Melanocyte of skin (primary cell): Measurements from ENCODE around the gene FAM156B. TPM values are rescaled to one million over a fixed set of nuclear protein-coding genes. Genes with fewer than 3 reads are reported as not detected.

Source experiments
- total RNA-seq, 2 donors: library from RNA; depleted of rRNA; stranded (reverse); fragments of >200 nt; gene quantifications; 2 replicates each; pipeline ENCODE4 v1.2.3, GENCODE V29; 2012

FAM156B gene
- total RNA-seq = 1 to 10 TPM; 3.4 to 7.7 TPM

GRCh38 chrX:52896855-52897709 lies at the start of gene FAM156B:
FAM156B (plus strand) TSS chrX:52897330; CDS start chrX:52907226, 9,896 bp downstream.

GRCh38 chrX:52867610-52868348 lies 29.4 kb upstream of the FAM156B start, which contains the start of gene XAGE3:
XAGE3 (minus strand) TSS chrX:52868083; CDS start chrX:52867133, 950 bp downstream.

Other genes with a start within 250 kb of the FAM156B start
- not detected for gene SSX7, start 242.4 kb upstream of the FAM156B start, total RNA-seq
- gene SSX2, start 190.2 kb upstream of the FAM156B start, total RNA-seq = not detected
- not detected for gene SSX2B, start 146.1 kb upstream of the FAM156B start, total RNA-seq
- gene SPANXN5, start 99.9 kb upstream of the FAM156B start, total RNA-seq = not detected
- gene XAGE5, start 86.0 kb upstream of the FAM156B start, total RNA-seq = not detected
- gene XAGE3, start 29.2 kb upstream of the FAM156B start, total RNA-seq = not detected
- 10 to 100 TPM in 1 of 2 donors, 1 to 10 TPM in 1; 3.8 to 12.7 TPM for gene FAM156A, start 61.2 kb downstream of the FAM156B start, total RNA-seq
- 1 to 10 TPM in 1 of 2 donors, under 1 TPM in 1; 1.00 to 1.4 TPM for gene GPR173, start 151.5 kb downstream of the FAM156B start, total RNA-seq
- gene TSPYL2, start 185.0 kb downstream of the FAM156B start, total RNA-seq = 1 to 10 TPM; 3.3 to 3.4 TPM
- gene KANTR, start 196.8 kb downstream of the FAM156B start, total RNA-seq = 1 to 10 TPM; 6.5 to 7.3 TPM